T-helper 2 cell treated with Interferon-gamma antibody and Interleukin-4, amounts not matched to agents 5 μg/mL and 100 μg/mL, for 36 hours (primary cell): Measurements from ENCODE around the gene ADGRV1.
A peak's percentile ranks its signal among the peaks of the same experiment; 100 is the strongest.
"Not testable (repeated sequence)": the region's sequence is repeated elsewhere in the genome, so short reads cannot be mapped to it uniquely, and the experiment has no call there.

Experiments used
- DNase-seq: peaks from one replicate; pipeline ENCODE4 v3.0.0; 2021; ENCODE audit warnings: low spot score
- H3K27ac Mint-ChIP-seq: one replicate; pipeline ENCODE4 v1.8.0; 2021; ENCODE audit warnings: mild to moderate bottlenecking, mixed read lengths
- H3K27me3 Mint-ChIP-seq: one replicate; pipeline ENCODE4 v1.8.0; 2021; ENCODE audit warnings: low read depth, mixed read lengths
- H3K36me3 Mint-ChIP-seq: one replicate; pipeline ENCODE4 v1.8.0; 2021; ENCODE audit warnings: low read depth, mixed read lengths
- H3K4me1 Mint-ChIP-seq: one replicate; pipeline ENCODE4 v1.8.0; 2021; ENCODE audit warnings: low read depth, mixed read lengths
- H3K4me3 Mint-ChIP-seq: one replicate; pipeline ENCODE4 v1.8.0; 2022; ENCODE audit warnings: mild to moderate bottlenecking, moderate library complexity, mixed read lengths
- H3K9me3 Mint-ChIP-seq: one replicate; pipeline ENCODE4 v1.8.0; 2021; ENCODE audit warnings: mixed read lengths

ADGRV1 gene

DNA sequence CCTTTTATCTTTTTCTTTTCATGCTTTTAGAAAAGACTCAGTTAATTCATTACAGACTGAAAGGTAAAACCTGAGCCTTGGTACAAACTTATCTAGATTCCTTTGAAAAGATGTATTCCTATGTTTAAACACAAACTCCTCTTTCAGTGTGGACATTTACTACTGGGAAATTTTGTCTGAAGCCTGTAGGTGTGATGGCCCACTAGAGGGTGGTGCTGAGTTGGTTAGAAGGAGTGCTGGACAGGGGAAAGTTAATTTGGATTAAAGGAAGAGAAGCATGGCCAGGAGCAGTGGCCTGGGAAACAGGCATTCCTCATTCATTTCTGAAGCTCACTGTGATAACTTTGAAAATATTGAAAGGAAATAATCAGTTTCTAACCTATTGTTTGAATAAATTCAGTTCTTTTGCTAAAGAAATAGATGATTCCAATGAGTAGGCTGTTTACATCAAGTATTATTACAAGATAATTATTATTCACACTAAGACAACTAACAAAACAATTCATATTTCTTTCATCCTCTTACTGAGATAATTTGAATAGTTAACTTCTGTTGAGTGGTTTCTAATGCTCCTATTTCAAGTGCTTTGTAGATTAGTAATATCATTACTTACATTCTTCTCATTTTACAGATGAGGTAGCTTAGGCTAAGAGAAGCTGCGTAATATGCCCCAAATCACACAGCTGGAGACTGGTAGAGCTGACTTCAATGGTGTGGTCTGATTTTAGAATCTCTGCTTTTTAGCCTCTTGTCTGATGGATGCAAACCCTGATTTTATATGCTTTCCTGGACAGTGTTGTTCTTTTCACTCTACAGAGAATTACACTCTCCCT, 150.9 kb downstream of the ADGRV1 start:
- Mint-ChIP-seq H3K4me1 (no peaks in the 10 kb centered on the region), H3K36me3 (no peaks in the 10 kb centered on the region)

DNA sequence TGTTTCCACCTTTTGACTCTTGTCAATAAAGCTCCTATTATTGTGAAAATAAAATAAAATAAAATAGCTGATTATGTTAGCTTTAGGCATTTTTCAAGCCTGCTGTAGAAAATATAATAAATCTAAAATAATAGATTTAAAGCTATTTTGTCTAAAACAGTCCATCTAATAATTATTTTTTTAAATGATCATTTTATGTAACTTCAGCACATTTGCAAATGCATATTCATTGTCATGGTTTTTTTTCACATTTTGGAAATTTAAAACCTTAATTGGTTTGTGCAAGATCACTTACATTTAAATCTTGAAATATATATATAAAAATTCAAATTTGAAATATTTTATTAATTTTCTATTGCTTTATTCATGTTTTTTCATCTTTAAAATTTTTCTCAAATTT, 159.8 kb downstream of the ADGRV1 start:
- H3K9me3 Mint-ChIP-seq = no peaks in the 10 kb centered on the region
- no peaks in the 10 kb centered on the region for H3K36me3 Mint-ChIP-seq
- no peak overlapping the region for H3K27ac Mint-ChIP-seq
- no peaks in the 10 kb centered on the region for H3K4me1 Mint-ChIP-seq
- no peaks in the 10 kb centered on the region for H3K27me3 Mint-ChIP-seq
- DNase-seq = no peak
- no peak overlapping the region for H3K4me3 Mint-ChIP-seq

More for the DNA sequence above, 150.9 kb downstream of the ADGRV1 start:
- Mint-ChIP-seq H3K27me3 (no peaks in the 10 kb centered on the region), H3K9me3 (no peaks in the 10 kb centered on the region), H3K27ac (no peak overlapping the region), H3K4me3 (no peak overlapping the region)
- DNase-seq = no peak

- no peaks in the 10 kb centered on the region for H3K4me1 Mint-ChIP-seq
- DNase-seq = no peak
- H3K36me3 Mint-ChIP-seq = no peaks in the 10 kb centered on the region
- peaks cover 4% of the 10 kb centered on the region for H3K9me3 Mint-ChIP-seq
- no peak overlapping the region for H3K27ac Mint-ChIP-seq
- no peak overlapping the region for H3K4me3 Mint-ChIP-seq
- no peaks in the 10 kb centered on the region for H3K27me3 Mint-ChIP-seq
These were observed 181.0 kb downstream of the ADGRV1 start for GRCh38 chr5:90739567-90739966.

- H3K4me1 Mint-ChIP-seq = no peaks in the 10 kb centered on the region
- H3K4me3 Mint-ChIP-seq = no peak overlapping the region
- no peak overlapping the region for H3K27ac Mint-ChIP-seq
- H3K27me3 Mint-ChIP-seq = no peaks in the 10 kb centered on the region
- H3K9me3 Mint-ChIP-seq = peaks cover 4% of the 10 kb centered on the region
- DNase-seq = no peak
- no peaks in the 10 kb centered on the region for H3K36me3 Mint-ChIP-seq
These were observed 181.7 kb downstream of the ADGRV1 start for GRCh38 chr5:90740244-90740799.

GRCh38 chr5:90741022-90741564, 182.5 kb downstream of the ADGRV1 start:
- H3K9me3 Mint-ChIP-seq = peaks cover 4% of the 10 kb centered on the region
- no peak overlapping the region for H3K27ac Mint-ChIP-seq
- H3K36me3 Mint-ChIP-seq = no peaks in the 10 kb centered on the region
- H3K27me3 Mint-ChIP-seq = no peaks in the 10 kb centered on the region
- DNase-seq = no peak
- H3K4me3 Mint-ChIP-seq = no peak overlapping the region
- no peaks in the 10 kb centered on the region for H3K4me1 Mint-ChIP-seq

DNA sequence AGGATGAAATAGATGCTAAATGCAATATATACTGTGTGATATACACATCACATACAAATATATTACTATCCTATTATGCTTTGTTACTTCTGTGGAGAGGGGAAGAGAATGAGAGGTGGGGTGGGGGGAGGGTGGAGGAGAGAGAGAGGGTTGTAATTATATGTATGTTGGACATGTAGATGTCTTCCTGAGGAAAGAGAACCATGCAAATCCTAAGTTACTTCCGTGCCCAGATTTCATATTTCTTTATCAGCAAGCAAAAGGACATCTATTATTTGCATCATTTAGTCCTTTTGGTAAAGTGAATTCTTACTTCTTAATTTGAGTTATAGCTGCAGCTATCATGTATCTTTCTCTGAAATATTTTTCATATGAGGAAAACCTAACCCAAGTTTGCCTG, 187.5 kb downstream of the ADGRV1 start:
- Mint-ChIP-seq H3K27ac (no peak overlapping the region), H3K27me3 (no peaks in the 10 kb centered on the region), H3K9me3 (no peaks in the 10 kb centered on the region)

DNA sequence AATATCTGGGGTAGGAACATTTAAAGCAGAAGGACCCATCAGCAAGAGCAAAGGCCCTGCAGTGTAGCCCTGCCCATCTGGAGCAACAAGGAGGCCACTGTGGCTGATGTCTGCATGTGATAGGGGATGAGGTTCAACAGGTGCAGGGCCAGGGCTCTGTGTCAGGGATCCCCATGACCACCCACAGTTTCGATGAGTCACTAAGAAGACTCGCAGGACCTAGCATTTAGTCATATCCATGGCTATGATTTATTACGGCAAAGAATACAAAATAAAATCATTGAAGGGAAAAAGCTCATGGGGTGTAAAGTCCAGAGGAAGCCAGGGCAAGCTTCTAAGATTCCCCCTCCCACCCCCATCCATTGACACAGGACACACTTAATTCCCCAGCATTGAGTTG, 188.6 kb downstream of the ADGRV1 start:
- Mint-ChIP-seq H3K27me3 (no peaks in the 10 kb centered on the region), H3K4me3 (no peak overlapping the region), H3K36me3 (no peaks in the 10 kb centered on the region), H3K4me1 (no peaks in the 10 kb centered on the region), H3K27ac (no peak overlapping the region), H3K9me3 (no peaks in the 10 kb centered on the region)
- DNase-seq = no peak

More for the DNA sequence above, 187.5 kb downstream of the ADGRV1 start:
- Mint-ChIP-seq H3K4me1 (no peaks in the 10 kb centered on the region), H3K36me3 (no peaks in the 10 kb centered on the region), H3K4me3 (no peak overlapping the region)
- DNase-seq = no peak

- no peaks in the 10 kb centered on the region for H3K4me1 Mint-ChIP-seq
- no peak overlapping the region for H3K4me3 Mint-ChIP-seq
- no peaks in the 10 kb centered on the region for H3K27me3 Mint-ChIP-seq
- H3K9me3 Mint-ChIP-seq = no peaks in the 10 kb centered on the region
- H3K27ac Mint-ChIP-seq = no peak overlapping the region
- no peaks in the 10 kb centered on the region for H3K36me3 Mint-ChIP-seq
- DNase-seq = no peak
These were observed 189.1 kb downstream of the ADGRV1 start for GRCh38 chr5:90747693-90748092.

GRCh38 chr5:90759119-90759518, 200.5 kb downstream of the ADGRV1 start:
- H3K9me3 Mint-ChIP-seq = no peaks in the 10 kb centered on the region
- no peaks in the 10 kb centered on the region for H3K27me3 Mint-ChIP-seq
- H3K4me3 Mint-ChIP-seq = no peak overlapping the region
- no peaks in the 10 kb centered on the region for H3K4me1 Mint-ChIP-seq
- H3K36me3 Mint-ChIP-seq = no peaks in the 10 kb centered on the region
- no peak for DNase-seq
- H3K27ac Mint-ChIP-seq = no peak overlapping the region

DNA sequence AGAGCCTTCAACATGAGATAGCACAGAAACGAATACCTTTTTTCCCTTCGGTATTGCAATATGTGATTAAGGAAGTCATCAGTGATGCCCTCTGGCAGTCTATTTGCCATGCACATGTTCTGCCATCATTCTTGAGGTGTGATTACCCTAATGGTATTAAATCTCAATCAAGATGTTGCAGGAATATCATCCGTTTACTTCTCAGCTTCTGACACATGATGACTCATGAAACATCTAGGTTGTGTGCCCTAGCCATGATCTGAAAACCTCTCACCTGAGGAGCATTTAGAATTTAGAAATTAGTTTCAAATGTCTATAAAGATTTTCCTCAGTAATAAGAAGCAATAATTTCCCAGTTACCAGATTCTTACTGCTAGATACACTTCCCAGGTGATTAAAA, 209.1 kb downstream of the ADGRV1 start:
- Mint-ChIP-seq H3K4me1 (no peaks in the 10 kb centered on the region), H3K27me3 (no peaks in the 10 kb centered on the region), H3K36me3 (no peaks in the 10 kb centered on the region), H3K27ac (no peak overlapping the region), H3K9me3 (no peaks in the 10 kb centered on the region), H3K4me3 (no peak overlapping the region)
- DNase-seq = no peak

DNA sequence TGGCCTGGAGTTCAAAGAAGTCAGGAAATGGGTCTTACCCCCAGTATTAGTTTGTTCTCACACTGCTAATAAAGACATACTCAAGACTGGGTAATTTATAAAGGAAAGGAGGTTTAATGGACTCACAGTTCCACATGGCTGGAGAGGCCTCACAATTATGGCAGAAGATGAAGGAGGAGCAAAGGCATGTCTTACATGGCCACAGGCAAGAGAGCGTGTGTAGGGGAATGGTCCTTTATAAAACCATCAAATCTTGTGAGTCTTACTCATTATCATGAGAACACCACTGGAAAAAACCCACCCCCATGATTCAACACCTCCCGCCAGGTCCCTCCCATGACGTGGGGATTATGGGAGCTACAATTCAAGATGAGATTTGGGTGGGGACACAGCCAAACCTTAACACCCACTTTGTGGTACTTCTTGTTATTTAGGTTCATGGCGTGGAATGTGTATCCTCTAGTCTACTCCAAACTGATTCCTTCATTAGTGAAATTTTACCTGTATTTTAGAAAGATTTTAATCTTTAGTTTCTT, 211.5 kb downstream of the ADGRV1 start:
- not testable (repeated sequence) for H3K27ac Mint-ChIP-seq, H3K4me3 Mint-ChIP-seq, DNase-seq, H3K4me1 Mint-ChIP-seq, H3K36me3 Mint-ChIP-seq, H3K9me3 Mint-ChIP-seq, H3K27me3 Mint-ChIP-seq

DNA sequence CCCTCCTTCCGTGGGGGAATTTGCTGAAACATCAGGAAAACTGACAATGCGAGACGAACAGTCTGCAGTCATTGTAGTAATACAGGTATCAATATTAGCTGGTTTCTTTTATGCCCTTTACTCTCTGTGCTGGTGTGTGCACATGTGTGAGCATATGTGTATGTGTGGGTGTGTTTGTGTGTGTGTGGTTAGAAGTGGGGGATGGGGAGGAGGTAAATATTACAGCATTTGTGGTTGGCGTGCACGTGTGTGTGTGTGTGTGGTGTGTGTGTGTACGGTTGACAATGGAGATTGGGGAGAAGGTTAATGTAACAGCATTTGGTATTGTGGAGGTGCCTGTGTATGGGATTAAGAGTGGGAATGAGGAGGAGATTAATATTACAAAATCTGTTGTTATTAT, 219.4 kb downstream of the ADGRV1 start:
- Mint-ChIP-seq H3K4me3 (no peak overlapping the region), H3K36me3 (no peaks in the 10 kb centered on the region), H3K27me3 (peaks cover 4% of the 10 kb centered on the region), H3K4me1 (no peaks in the 10 kb centered on the region), H3K9me3 (no peaks in the 10 kb centered on the region), H3K27ac (no peak overlapping the region)
- no peak for DNase-seq

- no peak overlapping the region for H3K4me3 Mint-ChIP-seq
- H3K27ac Mint-ChIP-seq = no peak overlapping the region
- no peaks in the 10 kb centered on the region for H3K4me1 Mint-ChIP-seq
These were observed 225.1 kb downstream of the ADGRV1 start for GRCh38 chr5:90783460-90784333.

DNA sequence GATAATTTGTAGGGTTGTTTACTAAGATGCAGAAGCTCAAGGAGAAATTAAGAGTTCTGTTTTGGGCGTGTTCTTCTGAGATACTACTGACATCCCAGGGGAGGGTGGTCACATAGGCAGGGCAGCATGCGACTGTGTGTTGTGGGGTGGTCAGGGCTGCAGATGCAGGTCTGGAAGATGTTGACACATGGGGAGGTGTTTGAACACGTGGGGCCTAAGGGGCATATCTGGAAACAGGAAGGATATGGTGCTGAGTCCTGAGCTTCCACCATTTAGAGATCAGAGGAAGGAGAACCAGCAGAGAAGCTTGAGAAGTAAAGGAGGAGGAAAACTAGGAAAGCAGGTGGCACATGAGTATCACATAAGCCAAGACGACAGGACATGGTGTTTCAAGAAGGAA, 228.2 kb downstream of the ADGRV1 start:
- Mint-ChIP-seq H3K27me3 (peaks cover 3% of the 10 kb centered on the region), H3K9me3 (no peaks in the 10 kb centered on the region), H3K36me3 (no peaks in the 10 kb centered on the region), H3K4me1 (no peaks in the 10 kb centered on the region), H3K27ac (no peak overlapping the region), H3K4me3 (no peak overlapping the region)
- DNase-seq = no peak

More at GRCh38 chr5:90783460-90784333, 225.1 kb downstream of the ADGRV1 start:
- DNase-seq = peak; percentile 40
- H3K9me3 Mint-ChIP-seq = no peaks in the 10 kb centered on the region
- peaks cover 7% of the 10 kb centered on the region for H3K27me3 Mint-ChIP-seq
- no peaks in the 10 kb centered on the region for H3K36me3 Mint-ChIP-seq
